ENCODE measurements around the gene VWC2. TPM values are rescaled to one million over a fixed set of nuclear protein-coding genes. Genes with fewer than 3 reads are reported as not detected.

Gene VWC2
- total and polyA plus RNA-seq, 2 of the 8 experiments (the other 6 are each of a cell fraction or from before 2014, with no cell fraction given) = 0.24 to 0.30 TPM

GRCh38 chr7:49770838-49771237 lies 2.6 kb upstream of the VWC2 start (continued):
- TF ChIP-seq, protein P1, sequence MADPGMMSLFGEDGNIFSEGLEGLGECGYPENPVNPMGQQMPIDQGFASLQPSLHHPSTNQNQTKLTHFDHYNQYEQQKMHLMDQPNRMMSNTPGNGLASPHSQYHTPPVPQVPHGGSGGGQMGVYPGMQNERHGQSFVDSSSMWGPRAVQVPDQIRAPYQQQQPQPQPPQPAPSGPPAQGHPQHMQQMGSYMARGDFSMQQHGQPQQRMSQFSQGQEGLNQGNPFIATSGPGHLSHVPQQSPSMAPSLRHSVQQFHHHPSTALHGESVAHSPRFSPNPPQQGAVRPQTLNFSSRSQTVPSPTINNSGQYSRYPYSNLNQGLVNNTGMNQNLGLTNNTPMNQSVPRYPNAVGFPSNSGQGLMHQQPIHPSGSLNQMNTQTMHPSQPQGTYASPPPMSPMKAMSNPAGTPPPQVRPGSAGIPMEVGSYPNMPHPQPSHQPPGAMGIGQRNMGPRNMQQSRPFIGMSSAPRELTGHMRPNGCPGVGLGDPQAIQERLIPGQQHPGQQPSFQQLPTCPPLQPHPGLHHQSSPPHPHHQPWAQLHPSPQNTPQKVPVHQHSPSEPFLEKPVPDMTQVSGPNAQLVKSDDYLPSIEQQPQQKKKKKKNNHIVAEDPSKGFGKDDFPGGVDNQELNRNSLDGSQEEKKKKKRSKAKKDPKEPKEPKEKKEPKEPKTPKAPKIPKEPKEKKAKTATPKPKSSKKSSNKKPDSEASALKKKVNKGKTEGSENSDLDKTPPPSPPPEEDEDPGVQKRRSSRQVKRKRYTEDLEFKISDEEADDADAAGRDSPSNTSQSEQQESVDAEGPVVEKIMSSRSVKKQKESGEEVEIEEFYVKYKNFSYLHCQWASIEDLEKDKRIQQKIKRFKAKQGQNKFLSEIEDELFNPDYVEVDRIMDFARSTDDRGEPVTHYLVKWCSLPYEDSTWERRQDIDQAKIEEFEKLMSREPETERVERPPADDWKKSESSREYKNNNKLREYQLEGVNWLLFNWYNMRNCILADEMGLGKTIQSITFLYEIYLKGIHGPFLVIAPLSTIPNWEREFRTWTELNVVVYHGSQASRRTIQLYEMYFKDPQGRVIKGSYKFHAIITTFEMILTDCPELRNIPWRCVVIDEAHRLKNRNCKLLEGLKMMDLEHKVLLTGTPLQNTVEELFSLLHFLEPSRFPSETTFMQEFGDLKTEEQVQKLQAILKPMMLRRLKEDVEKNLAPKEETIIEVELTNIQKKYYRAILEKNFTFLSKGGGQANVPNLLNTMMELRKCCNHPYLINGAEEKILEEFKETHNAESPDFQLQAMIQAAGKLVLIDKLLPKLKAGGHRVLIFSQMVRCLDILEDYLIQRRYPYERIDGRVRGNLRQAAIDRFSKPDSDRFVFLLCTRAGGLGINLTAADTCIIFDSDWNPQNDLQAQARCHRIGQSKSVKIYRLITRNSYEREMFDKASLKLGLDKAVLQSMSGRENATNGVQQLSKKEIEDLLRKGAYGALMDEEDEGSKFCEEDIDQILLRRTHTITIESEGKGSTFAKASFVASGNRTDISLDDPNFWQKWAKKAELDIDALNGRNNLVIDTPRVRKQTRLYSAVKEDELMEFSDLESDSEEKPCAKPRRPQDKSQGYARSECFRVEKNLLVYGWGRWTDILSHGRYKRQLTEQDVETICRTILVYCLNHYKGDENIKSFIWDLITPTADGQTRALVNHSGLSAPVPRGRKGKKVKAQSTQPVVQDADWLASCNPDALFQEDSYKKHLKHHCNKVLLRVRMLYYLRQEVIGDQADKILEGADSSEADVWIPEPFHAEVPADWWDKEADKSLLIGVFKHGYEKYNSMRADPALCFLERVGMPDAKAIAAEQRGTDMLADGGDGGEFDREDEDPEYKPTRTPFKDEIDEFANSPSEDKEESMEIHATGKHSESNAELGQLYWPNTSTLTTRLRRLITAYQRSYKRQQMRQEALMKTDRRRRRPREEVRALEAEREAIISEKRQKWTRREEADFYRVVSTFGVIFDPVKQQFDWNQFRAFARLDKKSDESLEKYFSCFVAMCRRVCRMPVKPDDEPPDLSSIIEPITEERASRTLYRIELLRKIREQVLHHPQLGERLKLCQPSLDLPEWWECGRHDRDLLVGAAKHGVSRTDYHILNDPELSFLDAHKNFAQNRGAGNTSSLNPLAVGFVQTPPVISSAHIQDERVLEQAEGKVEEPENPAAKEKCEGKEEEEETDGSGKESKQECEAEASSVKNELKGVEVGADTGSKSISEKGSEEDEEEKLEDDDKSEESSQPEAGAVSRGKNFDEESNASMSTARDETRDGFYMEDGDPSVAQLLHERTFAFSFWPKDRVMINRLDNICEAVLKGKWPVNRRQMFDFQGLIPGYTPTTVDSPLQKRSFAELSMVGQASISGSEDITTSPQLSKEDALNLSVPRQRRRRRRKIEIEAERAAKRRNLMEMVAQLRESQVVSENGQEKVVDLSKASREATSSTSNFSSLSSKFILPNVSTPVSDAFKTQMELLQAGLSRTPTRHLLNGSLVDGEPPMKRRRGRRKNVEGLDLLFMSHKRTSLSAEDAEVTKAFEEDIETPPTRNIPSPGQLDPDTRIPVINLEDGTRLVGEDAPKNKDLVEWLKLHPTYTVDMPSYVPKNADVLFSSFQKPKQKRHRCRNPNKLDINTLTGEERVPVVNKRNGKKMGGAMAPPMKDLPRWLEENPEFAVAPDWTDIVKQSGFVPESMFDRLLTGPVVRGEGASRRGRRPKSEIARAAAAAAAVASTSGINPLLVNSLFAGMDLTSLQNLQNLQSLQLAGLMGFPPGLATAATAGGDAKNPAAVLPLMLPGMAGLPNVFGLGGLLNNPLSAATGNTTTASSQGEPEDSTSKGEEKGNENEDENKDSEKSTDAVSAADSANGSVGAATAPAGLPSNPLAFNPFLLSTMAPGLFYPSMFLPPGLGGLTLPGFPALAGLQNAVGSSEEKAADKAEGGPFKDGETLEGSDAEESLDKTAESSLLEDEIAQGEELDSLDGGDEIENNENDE (IDR thresholded peaks at IDR 0.05; ENCODE audit: insufficient replicate concordance, low read length) = no peak
- TF ChIP-seq JUN (IDR thresholded peaks at IDR 0.05; ENCODE audit: low read depth, low read length) (no peak), RFX5 (IDR thresholded peaks at IDR 0.05; ENCODE audit: borderline replicate concordance, low read depth, low read length) (no peak)
- TF ChIP-seq, protein P2, sequence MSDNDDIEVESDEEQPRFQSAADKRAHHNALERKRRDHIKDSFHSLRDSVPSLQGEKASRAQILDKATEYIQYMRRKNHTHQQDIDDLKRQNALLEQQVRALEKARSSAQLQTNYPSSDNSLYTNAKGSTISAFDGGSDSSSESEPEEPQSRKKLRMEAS (IDR thresholded peaks at IDR 0.05) = no peak

Data from H1 (cell line).